DOHH2 (cell line): ENCODE data around the gene SH3BGRL2.

ENCODE experiments used
- H3F3A ChIP-seq: fragments of 200-600 bp; sonication (generic), shearing (Covaris generic); 2 replicates; pipeline ENCODE4 v1.6.0; 2016; ENCODE audit warnings: antibody characterized with exemption, mild to moderate bottlenecking; ENCODE audit not compliant: control insufficient read depth, insufficient read depth
- H3K27ac ChIP-seq: fragments of 200-600 bp; sonication (generic); 2 replicates; pipeline ENCODE4 v1.5.1; 2014; ENCODE audit warnings: low read depth, mild to moderate bottlenecking, low read length, moderate library complexity
- H3K27me3 ChIP-seq: fragments of 200-600 bp; sonication (generic); 2 replicates; pipeline ENCODE4 v1.6.1; 2014; ENCODE audit warnings: mild to moderate bottlenecking, low read length, mixed read lengths; ENCODE audit not compliant: control insufficient read depth
- H3K36me3 ChIP-seq: fragments of 200-600 bp; sonication (generic); 2 replicates; pipeline ENCODE4 v1.6.1; 2014; ENCODE audit warnings: mild to moderate bottlenecking, low read length, moderate library complexity, mixed read lengths; ENCODE audit not compliant: control insufficient read depth
- H3K4me1 ChIP-seq: fragments of 200-600 bp; sonication (generic); 2 replicates; pipeline ENCODE4 v1.6.1; 2014; ENCODE audit warnings: mild to moderate bottlenecking, low read length, mixed read lengths; ENCODE audit not compliant: control insufficient read depth
- H3K4me2 ChIP-seq: fragments of 200-600 bp; sonication (generic); 2 replicates; pipeline ENCODE4 v1.6.0; 2014; ENCODE audit warnings: mild to moderate bottlenecking, low read length, moderate library complexity
- H3K4me3 ChIP-seq: fragments of 200-600 bp; sonication (generic); 2 replicates; pipeline ENCODE4 v1.5.1; 2014; ENCODE audit warnings: mild to moderate bottlenecking, low read length, mixed read lengths
- H3K79me2 ChIP-seq: fragments of 200-600 bp; sonication (generic); 2 replicates; pipeline ENCODE4 v1.6.1; 2014; ENCODE audit warnings: mild to moderate bottlenecking, low read length, mixed read lengths; ENCODE audit not compliant: control insufficient read depth
- H3K9me2 ChIP-seq: fragments of 200-600 bp; sonication (generic); replicated peaks from 2 replicates; pipeline ENCODE4 v1.6.1; 2014; ENCODE audit warnings: mild to moderate bottlenecking, low read length, mixed read lengths; ENCODE audit not compliant: control insufficient read depth
- H3K9me3 ChIP-seq: fragments of 200-600 bp; sonication (generic); 2 replicates; pipeline ENCODE4 v1.6.1; 2014; ENCODE audit warnings: antibody characterized with exemption, low read length, mixed read lengths; ENCODE audit not compliant: control insufficient read depth, insufficient read depth
- H4K20me1 ChIP-seq: fragments of 200-600 bp; sonication (generic); 2 replicates; pipeline ENCODE4 v1.6.0; 2014; ENCODE audit warnings: low read depth, mild to moderate bottlenecking, antibody characterized with exemption, low read length, moderate library complexity; ENCODE audit not compliant: control insufficient read depth, insufficient read depth
- CTCF ChIP-seq: fragments of 200-600 bp; sonication (generic); IDR thresholded peaks from one replicate; pipeline ENCODE4 v1.5.1; 2014; ENCODE audit warnings: antibody characterized with exemption, mild to moderate bottlenecking, low read depth, low read length; ENCODE audit not compliant: poor library complexity, severe bottlenecking
- EZH2phosphoT487 ChIP-seq: fragments of 200-600 bp; sonication (generic); IDR thresholded peaks from 2 replicates; pipeline ENCODE4 v1.6.1; 2017; ENCODE audit warnings: borderline replicate concordance, mild to moderate bottlenecking, antibody characterized with exemption, low read length, moderate library complexity, mixed read lengths

SH3BGRL2 gene

GRCh38 chr6:79604583-79605037 is 26.5 kb upstream of the SH3BGRL2 start:
- Histone ChIP-seq H3K9me2 (no peaks in the 10 kb centered on the region), H3K27me3 (no peaks in the 10 kb centered on the region), H3K4me3 (no peak overlapping the region), H3F3A (no peaks in the 10 kb centered on the region), H3K36me3 (no peaks in the 10 kb centered on the region), H3K4me2 (no peak overlapping the region), H3K4me1 (no peaks in the 10 kb centered on the region), H3K9me3 (no peaks in the 10 kb centered on the region), H3K27ac (no peak overlapping the region), H3K79me2 (no peaks in the 10 kb centered on the region), H4K20me1 (no peaks in the 10 kb centered on the region)
- no peak for TF ChIP-seq EZH2phosphoT487
- TF ChIP-seq CTCF, result no peak

GRCh38 chr6:79605061-79605460 is 26.1 kb upstream of the SH3BGRL2 start:
- Histone ChIP-seq H3K4me2 (no peak overlapping the region), H3K9me2 (no peaks in the 10 kb centered on the region), H3K79me2 (no peaks in the 10 kb centered on the region), H3K27me3 (no peaks in the 10 kb centered on the region), H3K9me3 (no peaks in the 10 kb centered on the region), H3K4me3 (no peak overlapping the region), H4K20me1 (no peaks in the 10 kb centered on the region), H3K27ac (no peak overlapping the region), H3K36me3 (no peaks in the 10 kb centered on the region), H3K4me1 (no peaks in the 10 kb centered on the region), H3F3A (no peaks in the 10 kb centered on the region)
- TF ChIP-seq EZH2phosphoT487, result no peak
- no peak for TF ChIP-seq CTCF

DNA sequence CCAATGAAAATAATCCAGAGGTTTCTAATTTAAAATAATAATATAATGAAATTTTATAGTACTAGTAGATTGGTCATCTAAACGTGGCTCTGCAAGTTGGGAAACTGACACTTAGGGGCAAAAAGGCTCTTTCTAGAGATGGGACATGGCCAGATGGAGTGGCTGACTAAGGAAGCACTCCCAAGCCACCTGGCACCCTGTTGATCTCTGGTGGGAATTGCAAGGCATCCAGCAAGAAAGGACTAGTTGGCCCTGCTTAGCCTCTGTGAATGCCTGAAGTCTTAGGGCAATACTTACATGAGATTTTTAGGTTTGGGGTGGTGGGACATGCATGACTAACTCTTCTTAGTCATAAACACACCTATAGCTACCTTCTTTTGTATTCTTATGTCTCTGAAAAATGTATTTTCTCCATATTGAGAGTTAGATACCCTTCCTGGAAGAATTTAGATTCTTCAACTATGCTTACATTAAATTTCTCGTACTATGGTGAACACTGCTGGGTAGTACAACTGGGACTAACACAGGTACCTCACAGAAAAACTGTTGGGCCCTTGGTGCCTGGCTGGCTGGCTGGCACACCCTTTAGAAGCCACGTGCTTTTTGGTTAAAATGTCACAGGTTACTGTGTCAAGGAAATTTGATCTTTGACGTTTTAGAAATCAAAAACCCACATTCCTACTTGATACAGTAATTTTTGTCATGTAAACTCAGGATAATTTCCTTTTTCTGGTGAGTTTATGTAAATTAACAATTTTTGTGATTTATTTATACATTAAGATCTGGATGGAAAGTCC is 25.0 kb upstream of the SH3BGRL2 start:
- no peaks in the 10 kb centered on the region for H3K4me1 ChIP-seq
- TF ChIP-seq EZH2phosphoT487 (no peak), CTCF (no peak)
- no peak overlapping the region for H3K4me3 ChIP-seq

More for the DNA sequence above, 25.0 kb upstream of the SH3BGRL2 start:
- Histone ChIP-seq H3K27me3 (no peaks in the 10 kb centered on the region), H4K20me1 (no peaks in the 10 kb centered on the region), H3K79me2 (no peaks in the 10 kb centered on the region), H3K27ac (no peak overlapping the region), H3K9me2 (no peaks in the 10 kb centered on the region), H3K36me3 (no peaks in the 10 kb centered on the region), H3K9me3 (no peaks in the 10 kb centered on the region), H3F3A (no peaks in the 10 kb centered on the region), H3K4me2 (no peak overlapping the region)
